Measurements from ENCODE around the gene KMT2E.

Gene KMT2E

GRCh38 chr7:105131890-105132289, 117.9 kb downstream of the KMT2E start:
- no peak for DNase-seq

GRCh38 chr7:105132335-105132734, 118.3 kb downstream of the KMT2E start:
- no peak for DNase-seq

DNA sequence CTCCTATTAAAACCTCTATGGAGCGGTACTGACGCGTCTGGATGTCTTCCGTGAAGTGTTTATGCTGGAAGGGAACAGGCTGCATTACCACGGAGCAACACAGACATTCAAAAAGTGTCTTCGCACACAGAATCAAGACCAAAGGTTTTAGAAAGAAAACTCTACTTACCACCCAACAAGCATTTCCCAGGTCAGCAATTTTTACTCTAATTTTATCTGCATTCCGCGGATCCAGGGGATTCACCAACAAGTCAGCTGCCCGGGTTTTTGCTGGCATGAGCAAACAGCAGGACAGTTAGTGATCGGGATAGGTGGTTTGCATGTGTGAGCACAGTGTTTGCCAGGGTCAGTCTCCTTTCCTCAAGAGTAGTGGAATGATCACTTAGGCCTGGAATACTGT, 118.8 kb downstream of the KMT2E start:
- DNase-seq = no peak

- DNase-seq = no peak
Measured at GRCh38 chr7:105133358-105133757, 119.4 kb downstream of the KMT2E start.

DNA sequence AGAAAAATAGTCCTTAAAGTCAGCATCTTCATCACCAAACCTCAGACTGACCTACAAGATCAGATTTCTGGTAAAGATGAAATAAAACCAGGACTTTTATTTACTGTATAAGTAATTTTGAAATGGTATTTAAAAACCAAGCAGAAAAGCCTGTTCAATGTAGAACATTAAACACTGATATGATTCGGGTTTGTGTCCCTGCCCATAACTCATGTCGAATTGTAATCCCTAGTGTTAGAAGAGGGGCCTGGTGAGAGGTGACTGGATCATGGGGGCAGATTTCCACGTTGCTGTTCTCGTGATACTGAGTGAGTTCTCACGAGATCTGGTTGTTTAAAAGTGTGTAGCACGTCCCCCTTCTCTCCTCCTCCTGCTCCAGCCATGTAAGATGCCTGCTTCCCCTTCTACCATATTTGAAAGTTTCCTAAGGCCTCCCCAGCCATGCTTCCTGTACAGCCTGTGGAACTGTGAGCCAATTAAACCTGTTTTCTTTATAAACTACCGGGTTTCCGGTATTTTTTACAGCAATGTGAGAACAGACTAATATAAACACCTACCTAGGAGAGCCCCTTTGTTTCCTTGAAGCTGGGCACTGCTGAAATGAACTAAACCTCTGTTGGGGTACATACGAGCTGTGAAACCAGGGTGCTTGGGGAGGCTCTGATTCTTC, 120.1 kb downstream of the KMT2E start:
- no peak for DNase-seq

DNA sequence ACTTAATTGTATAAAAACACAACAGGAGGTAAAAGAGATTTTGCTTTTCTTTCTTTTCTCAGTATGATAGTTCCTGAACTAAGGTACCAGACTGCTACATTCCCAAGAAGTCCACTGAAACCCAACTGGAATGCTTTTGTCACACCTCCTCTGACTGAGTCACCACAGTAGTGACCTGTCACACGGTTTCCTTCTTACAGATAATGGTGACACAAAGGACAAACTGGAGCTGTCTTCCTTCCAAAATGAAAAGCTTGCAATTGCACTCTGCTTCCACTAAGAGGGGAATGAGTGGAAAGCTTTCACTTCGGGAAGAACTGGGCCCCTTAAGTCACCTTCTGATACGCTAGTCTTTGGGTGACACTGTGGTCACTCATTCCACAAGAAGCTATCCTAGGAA, 122.2 kb downstream of the KMT2E start:
- no peak for DNase-seq

DNA sequence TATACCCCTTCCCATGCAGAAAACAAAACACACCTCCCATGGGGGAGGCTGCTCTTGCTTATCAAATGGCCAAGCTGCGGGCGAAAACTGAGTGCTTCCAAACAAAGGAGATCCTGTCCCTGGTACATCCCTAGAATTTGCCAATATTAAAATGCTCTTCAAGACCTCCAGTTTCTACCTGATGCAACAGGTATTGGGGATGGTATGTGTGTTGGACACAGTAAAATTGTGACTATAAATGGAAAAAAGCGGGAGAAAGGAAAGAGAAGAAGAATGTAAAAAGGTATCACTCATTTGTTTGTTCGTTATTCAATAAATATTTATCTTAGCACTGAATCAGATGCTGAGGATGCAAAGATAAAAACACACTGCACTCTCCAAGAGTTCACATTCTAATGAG, 123.9 kb downstream of the KMT2E start:
- no peak for DNase-seq

DNA sequence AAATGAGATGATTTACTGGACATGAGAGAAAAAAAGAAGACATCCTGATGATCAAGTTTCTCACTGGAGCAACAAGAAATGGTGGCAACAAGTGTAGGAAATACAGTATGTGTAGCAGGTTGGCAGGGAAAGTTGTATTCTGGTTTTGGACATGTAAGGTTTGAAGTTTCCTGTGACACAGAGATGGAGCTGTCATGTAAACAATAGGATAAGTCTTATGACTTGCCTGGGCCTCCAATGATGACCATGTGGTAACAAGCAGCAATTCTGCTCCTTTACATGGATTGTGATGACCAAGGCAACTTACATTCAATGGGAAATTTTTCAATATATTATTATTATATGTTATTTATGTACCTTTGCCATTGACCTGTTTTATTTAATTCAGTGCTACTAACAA, 125.4 kb downstream of the KMT2E start:
- no peak for DNase-seq

DNA sequence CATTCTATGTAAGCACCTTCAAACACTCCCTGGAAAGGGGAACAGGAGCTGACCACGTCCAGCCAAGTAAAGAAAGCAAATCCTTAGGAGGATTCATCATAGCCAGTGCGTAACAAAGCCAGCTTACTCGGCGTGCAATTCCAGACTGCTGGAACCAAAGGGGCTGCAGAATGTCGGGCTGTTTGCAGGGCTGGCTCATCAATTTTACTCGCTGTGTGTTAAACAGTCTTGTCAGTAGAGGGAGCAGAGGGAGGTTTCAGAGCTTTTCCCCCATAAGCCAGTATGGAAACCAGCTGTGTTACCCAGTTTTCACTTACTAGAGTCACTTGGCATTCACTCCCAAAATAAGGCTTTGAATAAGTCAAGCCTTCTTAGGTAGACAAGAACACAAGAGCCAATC, 127.1 kb downstream of the KMT2E start:
- no peak for DNase-seq

DNA sequence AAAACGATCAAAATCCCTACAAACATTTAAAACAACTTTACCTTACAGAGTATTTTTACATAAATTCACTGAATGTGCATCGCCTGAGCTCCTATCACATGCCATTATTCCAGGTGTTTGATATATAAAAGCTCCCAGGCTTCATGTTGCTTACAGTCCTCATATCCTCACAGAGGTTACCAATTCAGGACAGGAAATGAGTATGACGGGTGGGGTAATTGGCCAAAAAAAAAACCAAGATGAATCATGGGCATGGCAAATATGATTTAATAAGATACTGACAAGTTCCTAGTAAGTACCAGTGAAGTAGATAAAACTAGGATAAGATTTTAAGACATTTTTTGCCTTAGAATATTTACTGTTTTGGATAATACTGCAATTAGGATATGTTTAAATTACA, 135.8 kb downstream of the KMT2E start:
- DNase-seq = no peak

DNA sequence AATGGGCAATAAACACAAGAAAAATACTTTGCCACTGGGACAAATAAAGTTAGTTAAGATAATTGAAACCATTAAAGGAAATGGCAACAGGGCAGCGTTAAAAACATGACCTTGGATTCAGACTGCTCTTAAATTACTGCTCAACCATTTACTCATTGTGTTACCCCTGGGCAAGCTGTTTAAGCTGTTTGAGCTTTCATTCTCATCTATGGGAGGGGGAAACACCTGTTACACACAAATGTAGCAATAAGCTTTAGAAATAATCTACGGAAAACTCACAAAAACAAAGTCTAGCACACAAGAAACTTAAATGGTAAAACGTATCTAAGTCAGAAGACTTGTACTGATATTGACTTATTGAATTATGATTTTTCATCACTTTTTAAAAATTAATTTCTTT, 137.1 kb downstream of the KMT2E start:
- no peak for DNase-seq

GRCh38 chr7:105153531-105153930, 139.5 kb downstream of the KMT2E start:
- no peak for DNase-seq

DNA sequence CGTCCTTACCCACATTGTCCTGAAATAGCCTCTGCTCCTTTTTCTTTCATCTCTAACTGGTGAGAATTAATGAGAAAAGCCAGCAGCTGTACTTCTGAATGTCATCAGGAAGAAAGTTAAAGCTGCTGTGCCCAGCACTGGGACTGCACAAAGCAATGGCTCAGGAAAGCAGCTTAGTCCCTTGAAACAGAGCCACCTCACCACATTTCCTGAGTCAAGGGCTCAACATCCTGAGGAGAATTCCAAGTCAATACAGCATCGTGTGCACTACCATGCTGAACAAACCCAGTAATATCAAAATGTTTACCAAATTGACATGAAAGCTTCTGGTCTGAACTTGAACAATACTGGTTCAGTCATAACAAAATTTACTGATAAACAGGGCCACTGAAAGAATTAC, 140.1 kb downstream of the KMT2E start:
- DNase-seq = no peak

- DNase-seq = no peak
Measured at GRCh38 chr7:105156731-105157130, 142.7 kb downstream of the KMT2E start.

DNA sequence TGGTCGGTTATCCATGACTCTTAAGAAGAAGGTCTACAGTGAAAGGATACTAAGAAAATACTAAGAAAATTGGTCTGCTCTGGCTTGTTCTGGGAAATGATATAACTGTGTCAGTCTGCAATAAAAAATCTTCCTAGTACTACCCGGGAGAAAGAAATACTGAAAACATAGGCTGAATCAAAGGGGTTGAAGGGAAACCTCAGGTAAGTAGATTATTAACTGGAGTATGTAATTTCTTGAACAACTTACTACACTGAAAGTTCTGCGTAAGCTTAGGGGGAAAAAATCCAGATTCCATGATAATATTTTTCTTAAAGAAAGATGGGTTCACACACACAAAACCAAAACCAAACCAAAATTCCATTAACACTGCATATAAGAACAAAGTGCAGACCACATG, 143.3 kb downstream of the KMT2E start:
- DNase-seq = no peak

DNA sequence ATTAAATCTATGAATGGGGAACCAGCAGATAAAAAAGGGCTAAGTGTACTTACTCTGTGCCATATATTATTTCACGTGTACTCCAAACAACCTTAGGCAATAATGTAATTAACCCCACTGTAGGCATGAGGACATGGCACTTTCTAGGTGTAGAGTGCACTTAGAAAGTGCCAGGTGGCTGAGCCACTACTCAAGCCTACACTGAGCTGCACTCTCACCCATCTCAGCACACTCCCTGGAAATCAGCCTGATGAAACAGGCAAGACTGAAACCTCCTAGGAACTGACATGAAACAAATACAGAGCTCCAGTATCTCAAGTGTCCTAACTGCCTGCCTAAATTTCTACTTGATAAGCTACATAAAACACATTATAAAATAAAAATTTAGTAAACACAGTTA, 147.4 kb downstream of the KMT2E start:
- no peak for DNase-seq

Data from activated CD8-positive, alpha-beta memory T cell treated with anti-CD3 and anti-CD28 coated beads for 24 hours (primary cell).